HepG2 (cell line): ENCODE data around the gene NPHS1. TPM values are rescaled to one million over a fixed set of nuclear protein-coding genes. Genes with fewer than 3 reads are reported as not detected.

ENCODE experiments used
- ADNP ChIP-seq: sonication (generic); formaldehyde crosslinking; IDR thresholded peaks from 2 replicates; pipeline ENCODE4 v1.4.0; 2020; ENCODE audit warnings: missing genetic modification reagents
- MYPOP ChIP-seq: sonication (generic); formaldehyde crosslinking; IDR thresholded peaks from 2 replicates; pipeline ENCODE4 v1.8.1; 2023; ENCODE audit warnings: mild to moderate bottlenecking, moderate library complexity, missing genetic modification reagents
- PAXIP1 ChIP-seq: sonication (generic); formaldehyde crosslinking; conservative IDR thresholded peaks from 2 replicates; pipeline ENCODE4 v1.4.0; 2020; ENCODE audit warnings: mild to moderate bottlenecking, missing genetic modification reagents, moderate library complexity
- SKIL ChIP-seq: sonication (generic); formaldehyde crosslinking; IDR thresholded peaks from 2 replicates; pipeline ENCODE4 v1.8.0; 2022; ENCODE audit warnings: missing genetic modification reagents, mild to moderate bottlenecking, moderate library complexity, borderline replicate concordance
- ZBTB39 ChIP-seq: sonication (generic); formaldehyde crosslinking; IDR thresholded peaks from 2 replicates; pipeline ENCODE4 v1.5.0; 2020; ENCODE audit warnings: missing genetic modification reagents
- ZFP82 ChIP-seq: sonication (generic); formaldehyde crosslinking; IDR thresholded peaks from 2 replicates; pipeline ENCODE4 v1.5.1; 2020; ENCODE audit warnings: mild to moderate bottlenecking, missing genetic modification reagents, borderline replicate concordance
- ZNF777 ChIP-seq: sonication (generic); formaldehyde crosslinking; IDR thresholded peaks from 2 replicates; pipeline ENCODE4 v1.4.0; 2020; ENCODE audit warnings: missing genetic modification reagents
- polyA plus RNA-seq, 8 experiments: library from polyadenylated mRNA; depleted of rRNA in 3 of 8; stranded (reverse) in 7 of 8; unstranded in 1 of 8; fragments of >200 nt; fragmentation: Illumina TruSeq in 4 of 8; extraction: Trizol in 4 of 8; gene quantifications; 2 replicates each; pipeline versions ENCODE4 v1.2.1 to v1.2.3, GENCODE V29; 2011 to 2016; ENCODE audit warnings: low read depth in 4 of 8, missing spikeins in 1 of 8, mixed read lengths in 1 of 8; ENCODE audit not compliant: insufficient read depth in 1 of 8
- total RNA-seq, 5 experiments: library from RNA; depleted of rRNA; stranded (reverse); fragments of >200 nt; fragmentation: Illumina TruSeq; extraction: Trizol; gene quantifications; 2 replicates each; pipeline ENCODE4 v1.2.3, GENCODE V29; 2016; ENCODE audit warnings: low read depth in 1 of 5

The NPHS1 gene
- total and polyA plus RNA-seq, 2 of the 13 experiments (the other 11 are each of a cell fraction or from before 2014, with no cell fraction given), result not detected

DNA sequence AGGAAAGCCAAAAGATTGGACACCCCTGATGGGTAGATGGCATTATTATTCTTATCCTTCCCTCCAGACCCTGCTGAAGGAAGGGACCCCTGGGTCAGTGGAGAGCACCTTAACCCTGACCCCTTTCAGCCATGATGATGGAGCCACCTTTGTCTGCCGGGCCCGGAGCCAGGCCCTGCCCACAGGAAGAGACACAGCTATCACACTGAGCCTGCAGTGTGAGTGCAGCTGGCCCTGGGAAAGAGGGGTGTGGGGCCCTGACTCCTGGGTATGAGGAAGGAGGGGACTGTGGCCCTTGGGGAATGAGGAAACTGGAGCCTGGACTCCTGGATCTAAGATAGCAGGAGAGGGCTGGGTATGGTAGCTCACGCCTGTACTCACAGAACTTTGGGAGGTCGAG is 7.1 kb upstream of the NPHS1 start (continued):
- TF ChIP-seq PAXIP1 (CRISPR knock-in tag) (no peak), SKIL (CRISPR knock-in tag) (no peak), MYPOP (CRISPR knock-in tag) (no peak), ZNF777 (CRISPR knock-in tag) (no peak), ADNP (no peak), ZBTB39 (no peak), ZFP82 (CRISPR knock-in tag) (no peak)
